GM23338 (cell line): ENCODE measurements around the gene HNRNPCL4. TPM values are rescaled to one million over a fixed set of nuclear protein-coding genes. Genes with fewer than 3 reads are reported as not detected.

Experiments used
- polyA plus RNA-seq: library from polyadenylated mRNA; unstranded; fragments of >200 nt; fragmentation: Nextera tagmentation; extraction: Ambion mirVana; gene quantifications from 2 replicates; pipeline ENCODE4 v1.2.1, GENCODE V29; 2016
- total RNA-seq: library from RNA; depleted of rRNA; stranded (reverse); fragments of >200 nt; shearing (Covaris generic); gene quantifications from 2 replicates; pipeline ENCODE4 v1.2.3, GENCODE V29; 2014; rRNA removed

HNRNPCL4 gene
- total and polyA plus RNA-seq, 2 experiments from 2014 or later: not detected

Other genes starting within 250 kb of the HNRNPCL4 start
- not detected in 2 replicates for gene PRAMEF7, start 249.0 kb downstream of the HNRNPCL4 start, total RNA-seq
- gene PRAMEF7, start 249.0 kb downstream of the HNRNPCL4 start, polyA plus RNA-seq: not detected in 2 replicates
- gene PRAMEF6, start 218.1 kb downstream of the HNRNPCL4 start, total RNA-seq: not detected in 2 replicates
- not detected in 2 replicates for gene PRAMEF6, start 218.1 kb downstream of the HNRNPCL4 start, polyA plus RNA-seq
- gene PRAMEF27, start 109.1 kb downstream of the HNRNPCL4 start, total RNA-seq: not detected in 2 replicates
- gene PRAMEF27, start 109.1 kb downstream of the HNRNPCL4 start, polyA plus RNA-seq: not detected in 2 replicates
- not detected in 2 replicates for gene HNRNPCL3, start 104.9 kb downstream of the HNRNPCL4 start, total RNA-seq
- not detected in 2 replicates for gene HNRNPCL3, start 104.9 kb downstream of the HNRNPCL4 start, polyA plus RNA-seq
- not detected in 2 replicates for gene PRAMEF25, start 94.9 kb downstream of the HNRNPCL4 start, total RNA-seq
- gene PRAMEF25, start 94.9 kb downstream of the HNRNPCL4 start, polyA plus RNA-seq: not detected in 2 replicates
- not detected in 2 replicates for gene HNRNPCL2, start 48.8 kb downstream of the HNRNPCL4 start, total RNA-seq
- gene HNRNPCL2, start 48.8 kb downstream of the HNRNPCL4 start, polyA plus RNA-seq: not detected in 2 replicates
- gene PRAMEF26, start 9.6 kb downstream of the HNRNPCL4 start, total RNA-seq: not detected in 2 replicates
- gene PRAMEF26, start 9.6 kb downstream of the HNRNPCL4 start, polyA plus RNA-seq: not detected in 2 replicates
- not detected in 2 replicates for gene PRAMEF9, start 6.2 kb upstream of the HNRNPCL4 start, total RNA-seq
- not detected in 2 replicates for gene PRAMEF9, start 6.2 kb upstream of the HNRNPCL4 start, polyA plus RNA-seq
- not detected in 2 replicates for gene PRAMEF13, start 35.8 kb upstream of the HNRNPCL4 start, total RNA-seq
- gene PRAMEF13, start 35.8 kb upstream of the HNRNPCL4 start, polyA plus RNA-seq: not detected in 2 replicates
- gene PRAMEF18, start 60.5 kb upstream of the HNRNPCL4 start, total RNA-seq: not detected in 2 replicates
- gene PRAMEF18, start 60.5 kb upstream of the HNRNPCL4 start, polyA plus RNA-seq: not detected in 2 replicates
- not detected in 2 replicates for gene PRAMEF5, start 88.6 kb upstream of the HNRNPCL4 start, total RNA-seq
- gene PRAMEF5, start 88.6 kb upstream of the HNRNPCL4 start, polyA plus RNA-seq: not detected in 2 replicates
- gene PRAMEF8, start 119.5 kb upstream of the HNRNPCL4 start, total RNA-seq: not detected in 2 replicates
- not detected in 2 replicates for gene PRAMEF8, start 119.5 kb upstream of the HNRNPCL4 start, polyA plus RNA-seq
- not detected in 2 replicates for gene PRAMEF33, start 137.9 kb upstream of the HNRNPCL4 start, total RNA-seq
- not detected in 2 replicates for gene PRAMEF33, start 137.9 kb upstream of the HNRNPCL4 start, polyA plus RNA-seq
- not detected in 2 replicates for gene PRAMEF15, start 149.9 kb upstream of the HNRNPCL4 start, total RNA-seq
- not detected in 2 replicates for gene PRAMEF15, start 149.9 kb upstream of the HNRNPCL4 start, polyA plus RNA-seq
- not detected in 2 replicates for gene PRAMEF14, start 181.5 kb upstream of the HNRNPCL4 start, total RNA-seq
- gene PRAMEF14, start 181.5 kb upstream of the HNRNPCL4 start, polyA plus RNA-seq: not detected in 2 replicates
- not detected in 2 replicates for gene PRAMEF19, start 206.3 kb upstream of the HNRNPCL4 start, total RNA-seq
- not detected in 2 replicates for gene PRAMEF19, start 206.3 kb upstream of the HNRNPCL4 start, polyA plus RNA-seq
- not detected in 2 replicates for gene PRAMEF17, start 224.0 kb upstream of the HNRNPCL4 start, total RNA-seq
- gene PRAMEF17, start 224.0 kb upstream of the HNRNPCL4 start, polyA plus RNA-seq: not detected in 2 replicates
- gene PRAMEF20, start 244.8 kb upstream of the HNRNPCL4 start, total RNA-seq: not detected in 2 replicates
- not detected in 2 replicates for gene PRAMEF20, start 244.8 kb upstream of the HNRNPCL4 start, polyA plus RNA-seq